ENCODE data around the gene TLR8. TPM values are rescaled to one million over a fixed set of nuclear protein-coding genes. Genes with fewer than 3 reads are reported as not detected.

The TLR8 gene
- total RNA-seq, 1 donor from 2014 or later: not detected

DNA sequence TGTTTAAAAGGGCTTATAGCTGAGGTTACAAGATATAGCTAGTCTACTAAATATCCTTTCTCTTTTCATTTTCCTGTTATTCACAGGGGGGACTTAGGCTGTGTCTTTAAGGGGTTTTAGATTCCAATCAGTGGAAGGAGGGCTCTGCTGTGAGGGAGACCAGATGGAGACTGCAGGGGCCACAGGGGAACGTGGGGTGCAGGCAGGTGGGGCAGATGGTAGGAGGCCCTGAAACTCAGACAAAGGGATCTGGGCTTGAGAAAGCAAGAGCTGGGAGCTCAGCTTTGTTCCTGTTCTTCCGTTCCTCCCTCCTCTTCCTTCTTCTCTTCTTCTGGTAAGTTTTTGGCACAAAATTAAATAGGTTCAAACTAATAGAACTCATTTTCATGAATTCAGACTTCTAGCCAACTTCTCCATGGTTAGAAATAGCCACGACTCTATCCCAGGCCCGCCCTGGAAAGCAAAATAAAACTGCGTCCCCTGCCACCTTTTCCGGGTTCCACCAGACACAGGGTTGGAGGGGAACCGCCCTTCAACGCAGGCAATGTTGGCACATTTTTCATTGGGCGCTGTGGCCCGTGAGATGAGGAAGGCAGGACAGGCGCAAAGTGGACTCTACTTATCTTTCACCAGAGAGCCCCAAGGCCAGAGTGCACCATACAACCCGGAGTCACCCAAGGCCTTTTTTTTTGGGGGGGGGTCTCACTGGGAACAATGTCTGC is 65.0 kb downstream of the TLR8 start:
- intact Hi-C loops (cut with micrococcal nuclease): loop anchor here (10.0 kb wide), 1 partner anchor 1053 kb away; the partner anchor contains the start of gene GEMIN8
- peaks cover 41% of the 10 kb centered on the region for H3K4me1 Mint-ChIP-seq
- H3K36me3 Mint-ChIP-seq (ENCODE audit: low read depth): peaks cover 15% of the 10 kb centered on the region
- H3K9me3 Mint-ChIP-seq: no peaks in the 10 kb centered on the region
- DNase-seq: peak; percentile 79
- peak overlapping the region; percentile 94 for H3K4me3 Mint-ChIP-seq
- H3K27ac Mint-ChIP-seq: peak overlapping the region; percentile 99
- H3K27me3 Mint-ChIP-seq: no peaks in the 10 kb centered on the region

GRCh38 chrX:12972243-12972642 is 65.8 kb downstream of the TLR8 start:
- peaks cover 23% of the 10 kb centered on the region for H3K36me3 Mint-ChIP-seq (ENCODE audit: low read depth)
- no peaks in the 10 kb centered on the region for H3K9me3 Mint-ChIP-seq
- peak; percentile 66 for DNase-seq
- peak overlapping the region; percentile 99 for H3K27ac Mint-ChIP-seq
- peaks cover 36% of the 10 kb centered on the region for H3K4me1 Mint-ChIP-seq
- intact Hi-C loops (cut with micrococcal nuclease): loop anchor here (10.0 kb wide), 1 partner anchor 1053 kb away; the partner anchor contains the start of gene GEMIN8
- peak overlapping the region; percentile 94 for H3K4me3 Mint-ChIP-seq
- H3K27me3 Mint-ChIP-seq: no peaks in the 10 kb centered on the region

Other genes with a start within 250 kb of the TLR8 start
- gene PRPS2, start 115.2 kb upstream of the TLR8 start, total RNA-seq: 111 and 115 TPM in 2 replicates
- 0.12 and 0.17 TPM in 2 replicates for gene TLR7, start 39.5 kb upstream of the TLR8 start, total RNA-seq
- 5,263 and 5,311 TPM in 2 replicates for gene TMSB4X, start 68.5 kb downstream of the TLR8 start, total RNA-seq
- not detected in 2 replicates for gene FAM9C, start 138.0 kb downstream of the TLR8 start, total RNA-seq